Stimulated activated CD4-positive, alpha-beta T cell treated with anti-CD3 and anti-CD28 coated beads, Interleukin-15, amount 100 ng/mL, for 24 hours (primary cell): Measurements from ENCODE around the gene INAFM2.

Experiments used
- DNase-seq: peaks from one replicate; pipeline ENCODE4 v3.0.0-alpha.2; 2020

INAFM2 gene

GRCh38 chr15:40365624-40366456, 42.3 kb downstream of the INAFM2 start:
- no peak for DNase-seq

GRCh38 chr15:40366457-40367370, 43.2 kb downstream of the INAFM2 start:
- no peak for DNase-seq

GRCh38 chr15:40367371-40367685, 43.8 kb downstream of the INAFM2 start:
- DNase-seq, result no peak

- peak; percentile 90 for DNase-seq
These were observed 44.5 kb downstream of the INAFM2 start for GRCh38 chr15:40367686-40368611.

- no peak for DNase-seq
These were observed 45.4 kb downstream of the INAFM2 start for GRCh38 chr15:40368719-40369473.

- DNase-seq, result no peak
These were observed 46.0 kb downstream of the INAFM2 start for GRCh38 chr15:40369474-40369869.

GRCh38 chr15:40369971-40370370, 46.5 kb downstream of the INAFM2 start:
- no peak for DNase-seq

GRCh38 chr15:40372981-40373380, 49.5 kb downstream of the INAFM2 start:
- DNase-seq, result no peak
